OCI-M2 (cell line): ENCODE measurements around the gene YIPF5.
A peak's percentile ranks its signal among the peaks of the same experiment; 100 is the strongest.

ENCODE experiments used
- DNase-seq: peaks from one replicate; lab custom pipeline; 2025; ENCODE audit not compliant: unreplicated experiment; lab: John Stamatoyannopoulos, UW

YIPF5 gene

GRCh38 chr5:144170276-144171024 lies at the start of gene YIPF5, which contains the start of gene KCTD16:
Gene YIPF5, minus strand, starts transcription at chr5:144170659. Its CDS starts 704 bp downstream, at chr5:144169955.
Gene KCTD16, plus strand, starts transcription at chr5:144170873.
- DNase-seq = peak; percentile 57

- no peak for DNase-seq
Measured at GRCh38 chr5:144219869-144220268, 49.4 kb upstream of the YIPF5 start.

- DNase-seq = no peak
Measured at GRCh38 chr5:144210655-144211054, 40.2 kb upstream of the YIPF5 start.

- no peak for DNase-seq
Measured at GRCh38 chr5:144209361-144209760, 38.9 kb upstream of the YIPF5 start.

- DNase-seq = no peak
Measured at GRCh38 chr5:144207875-144208444, 37.5 kb upstream of the YIPF5 start.

GRCh38 chr5:144206141-144206540 lies 35.7 kb upstream of the YIPF5 start:
- DNase-seq = no peak

GRCh38 chr5:144205141-144205551 lies 34.7 kb upstream of the YIPF5 start:
- DNase-seq = no peak

- no peak for DNase-seq
Measured at GRCh38 chr5:144203750-144204596, 33.5 kb upstream of the YIPF5 start.

GRCh38 chr5:144202726-144203125 lies 32.3 kb upstream of the YIPF5 start:
- DNase-seq = no peak

GRCh38 chr5:144202072-144202471 lies 31.6 kb upstream of the YIPF5 start:
- no peak for DNase-seq

- no peak for DNase-seq
Measured at GRCh38 chr5:144201588-144201987, 31.1 kb upstream of the YIPF5 start.

- DNase-seq = no peak
Measured at GRCh38 chr5:144198386-144198785, 27.9 kb upstream of the YIPF5 start.

GRCh38 chr5:144196612-144197011 lies 26.2 kb upstream of the YIPF5 start:
- no peak for DNase-seq

GRCh38 chr5:144195448-144195847 lies 25.0 kb upstream of the YIPF5 start:
- DNase-seq = no peak

- DNase-seq = no peak
Measured at GRCh38 chr5:144194144-144194543, 23.7 kb upstream of the YIPF5 start.

GRCh38 chr5:144192661-144193060 lies 22.2 kb upstream of the YIPF5 start:
- DNase-seq = no peak

GRCh38 chr5:144191998-144192397 lies 21.5 kb upstream of the YIPF5 start:
- no peak for DNase-seq

- DNase-seq = no peak
Measured at GRCh38 chr5:144191531-144191930, 21.1 kb upstream of the YIPF5 start.

- no peak for DNase-seq
Measured at GRCh38 chr5:144189800-144190429, 19.5 kb upstream of the YIPF5 start.

GRCh38 chr5:144187699-144188294 lies 17.3 kb upstream of the YIPF5 start:
- DNase-seq = no peak
